Limb (tissue), 2 donors: ENCODE data around the gene RRP8.

ENCODE experiments used
- DNase-seq, 2 donors: peaks; one replicate each; pipeline ENCODE4 v3.0.0-alpha.2; 2016; ENCODE audit errors: extremely low spot score in 2 of 2

Gene RRP8

GRCh38 chr11:6570691-6571427 is 32.6 kb downstream of the RRP8 start:
- DNase-seq: peak in 1 of 2 donors; percentile 24

- DNase-seq: no peak
These were observed 33.7 kb downstream of the RRP8 start for GRCh38 chr11:6569706-6570105.

GRCh38 chr11:6568191-6568918 is 35.1 kb downstream of the RRP8 start:
- peak; percentile 19 to 70 for DNase-seq

GRCh38 chr11:6567371-6567745 is 36.1 kb downstream of the RRP8 start:
- DNase-seq: peak in 1 of 2 donors; percentile 21

GRCh38 chr11:6566704-6567370 is 36.6 kb downstream of the RRP8 start:
- no peak for DNase-seq

- no peak for DNase-seq
These were observed 37.3 kb downstream of the RRP8 start for GRCh38 chr11:6565988-6566703.

GRCh38 chr11:6565325-6565724 is 38.1 kb downstream of the RRP8 start:
- DNase-seq: no peak

- DNase-seq: no peak
These were observed 39.7 kb downstream of the RRP8 start for GRCh38 chr11:6563667-6564066.

- DNase-seq: no peak
These were observed 40.2 kb downstream of the RRP8 start for GRCh38 chr11:6563121-6563619.

GRCh38 chr11:6561288-6561687 is 42.1 kb downstream of the RRP8 start:
- DNase-seq: no peak

GRCh38 chr11:6559369-6559768 is 44.0 kb downstream of the RRP8 start:
- no peak for DNase-seq

GRCh38 chr11:6557761-6558674 is 45.4 kb downstream of the RRP8 start:
- no peak for DNase-seq

- DNase-seq: no peak
These were observed 46.4 kb downstream of the RRP8 start for GRCh38 chr11:6557063-6557462.

GRCh38 chr11:6556139-6556949 is 47.1 kb downstream of the RRP8 start:
- no peak for DNase-seq

GRCh38 chr11:6554828-6555706 is 48.3 kb downstream of the RRP8 start:
- DNase-seq: no peak

- no peak for DNase-seq
These were observed 49.8 kb downstream of the RRP8 start for GRCh38 chr11:6553634-6554033.

- no peak for DNase-seq
These were observed 54.8 kb downstream of the RRP8 start for GRCh38 chr11:6548641-6549040.

GRCh38 chr11:6548121-6548520 is 55.3 kb downstream of the RRP8 start:
- DNase-seq: no peak

- peak in 1 of 2 donors; percentile 17 for DNase-seq
These were observed 56.2 kb downstream of the RRP8 start for GRCh38 chr11:6547177-6547576.
